NCI-H1092 treated with DMSO at 0.1 percent for 48 hours (cell line): ENCODE results near the gene SLC22A23.
A peak's percentile ranks its signal among the peaks of the same experiment; 100 is the strongest.

Experiments
- DNase-seq: peaks from one replicate; lab custom pipeline; 2025; lab: John Stamatoyannopoulos, UW

The SLC22A23 gene

GRCh38 chr6:3331971-3332370 lies 124.9 kb downstream of the SLC22A23 start:
- no peak for DNase-seq

GRCh38 chr6:3331494-3331893 lies 125.4 kb downstream of the SLC22A23 start:
- DNase-seq = no peak

- DNase-seq = no peak
Observed at GRCh38 chr6:3330199-3330598, 126.7 kb downstream of the SLC22A23 start.

- DNase-seq = no peak
Observed at GRCh38 chr6:3329393-3330051, 127.3 kb downstream of the SLC22A23 start.

GRCh38 chr6:3328796-3329195 lies 128.1 kb downstream of the SLC22A23 start:
- no peak for DNase-seq

- no peak for DNase-seq
Observed at GRCh38 chr6:3328145-3328544, 128.7 kb downstream of the SLC22A23 start.

GRCh38 chr6:3327403-3327802 lies 129.4 kb downstream of the SLC22A23 start:
- no peak for DNase-seq

- DNase-seq = no peak
Observed at GRCh38 chr6:3326981-3327380, 129.9 kb downstream of the SLC22A23 start.

- DNase-seq = no peak
Observed at GRCh38 chr6:3326184-3326971, 130.5 kb downstream of the SLC22A23 start.

- DNase-seq = peak; percentile 25
Observed at GRCh38 chr6:3325210-3325609, 131.6 kb downstream of the SLC22A23 start.

GRCh38 chr6:3324262-3324942 lies 132.4 kb downstream of the SLC22A23 start:
- no peak for DNase-seq

GRCh38 chr6:3323696-3324261 lies 133.1 kb downstream of the SLC22A23 start:
- no peak for DNase-seq

- DNase-seq = no peak
Observed at GRCh38 chr6:3323148-3323547, 133.7 kb downstream of the SLC22A23 start.

- DNase-seq = peak; percentile 53
Observed at GRCh38 chr6:3322366-3322890, 134.4 kb downstream of the SLC22A23 start.

- no peak for DNase-seq
Observed at GRCh38 chr6:3321875-3322274, 135.0 kb downstream of the SLC22A23 start.

GRCh38 chr6:3321042-3321441 lies 135.8 kb downstream of the SLC22A23 start:
- DNase-seq = no peak

GRCh38 chr6:3320238-3320811 lies 136.5 kb downstream of the SLC22A23 start:
- peak; percentile 33 for DNase-seq

GRCh38 chr6:3319610-3320200 lies 137.1 kb downstream of the SLC22A23 start:
- no peak for DNase-seq

GRCh38 chr6:3318821-3319540 lies 137.9 kb downstream of the SLC22A23 start:
- DNase-seq = no peak

- DNase-seq = no peak
Observed at GRCh38 chr6:3318226-3318625, 138.6 kb downstream of the SLC22A23 start.

- no peak for DNase-seq
Observed at GRCh38 chr6:3317741-3318211, 139.1 kb downstream of the SLC22A23 start.
